NOMO-1 (cell line): ENCODE results near the gene NDOR1.
A peak's percentile ranks its signal among the peaks of the same experiment; 100 is the strongest.

Source experiments
- DNase-seq, 2 experiments: peaks; one replicate each; lab custom pipeline; 2025; ENCODE audit not compliant: unreplicated experiment in 2 of 2; lab: John Stamatoyannopoulos, UW

The NDOR1 gene

DNA sequence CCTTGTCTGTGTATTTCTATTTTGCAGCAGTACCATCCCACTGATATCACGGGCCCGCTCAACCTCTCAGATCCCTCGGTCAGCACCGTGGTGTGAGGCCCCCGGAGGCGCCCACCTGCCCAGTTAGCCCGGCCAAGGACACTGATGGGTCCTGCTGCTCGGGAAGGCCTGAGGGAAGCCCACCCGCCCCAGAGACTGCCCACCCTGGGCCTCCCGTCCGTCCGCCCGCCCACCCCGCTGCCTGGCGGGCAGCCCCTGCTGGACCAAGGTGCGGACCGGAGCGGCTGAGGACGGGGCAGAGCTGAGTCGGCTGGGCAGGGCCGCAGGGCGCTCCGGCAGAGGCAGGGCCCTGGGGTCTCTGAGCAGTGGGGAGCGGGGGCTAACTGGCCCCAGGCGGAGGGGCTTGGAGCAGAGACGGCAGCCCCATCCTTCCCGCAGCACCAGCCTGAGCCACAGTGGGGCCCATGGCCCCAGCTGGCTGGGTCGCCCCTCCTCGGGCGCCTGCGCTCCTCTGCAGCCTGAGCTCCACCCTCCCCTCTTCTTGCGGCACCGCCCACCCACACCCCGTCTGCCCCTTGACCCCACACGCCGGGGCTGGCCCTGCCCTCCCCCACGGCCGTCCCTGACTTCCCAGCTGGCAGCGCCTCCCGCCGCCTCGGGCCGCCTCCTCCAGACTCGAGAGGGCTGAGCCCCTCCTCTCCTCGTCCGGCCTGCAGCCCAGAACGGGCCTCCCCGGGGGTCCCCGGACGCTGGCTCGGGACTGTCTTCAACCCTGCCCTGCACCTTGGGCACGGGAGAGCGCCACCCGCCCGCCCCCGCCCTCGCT, 37.5 kb upstream of the NDOR1 start:
- no peak for DNase-seq

- DNase-seq, result peak in 1 of 2 experiments; percentile 45
These were observed 37.0 kb upstream of the NDOR1 start for GRCh38 chr9:137168573-137168903.

DNA sequence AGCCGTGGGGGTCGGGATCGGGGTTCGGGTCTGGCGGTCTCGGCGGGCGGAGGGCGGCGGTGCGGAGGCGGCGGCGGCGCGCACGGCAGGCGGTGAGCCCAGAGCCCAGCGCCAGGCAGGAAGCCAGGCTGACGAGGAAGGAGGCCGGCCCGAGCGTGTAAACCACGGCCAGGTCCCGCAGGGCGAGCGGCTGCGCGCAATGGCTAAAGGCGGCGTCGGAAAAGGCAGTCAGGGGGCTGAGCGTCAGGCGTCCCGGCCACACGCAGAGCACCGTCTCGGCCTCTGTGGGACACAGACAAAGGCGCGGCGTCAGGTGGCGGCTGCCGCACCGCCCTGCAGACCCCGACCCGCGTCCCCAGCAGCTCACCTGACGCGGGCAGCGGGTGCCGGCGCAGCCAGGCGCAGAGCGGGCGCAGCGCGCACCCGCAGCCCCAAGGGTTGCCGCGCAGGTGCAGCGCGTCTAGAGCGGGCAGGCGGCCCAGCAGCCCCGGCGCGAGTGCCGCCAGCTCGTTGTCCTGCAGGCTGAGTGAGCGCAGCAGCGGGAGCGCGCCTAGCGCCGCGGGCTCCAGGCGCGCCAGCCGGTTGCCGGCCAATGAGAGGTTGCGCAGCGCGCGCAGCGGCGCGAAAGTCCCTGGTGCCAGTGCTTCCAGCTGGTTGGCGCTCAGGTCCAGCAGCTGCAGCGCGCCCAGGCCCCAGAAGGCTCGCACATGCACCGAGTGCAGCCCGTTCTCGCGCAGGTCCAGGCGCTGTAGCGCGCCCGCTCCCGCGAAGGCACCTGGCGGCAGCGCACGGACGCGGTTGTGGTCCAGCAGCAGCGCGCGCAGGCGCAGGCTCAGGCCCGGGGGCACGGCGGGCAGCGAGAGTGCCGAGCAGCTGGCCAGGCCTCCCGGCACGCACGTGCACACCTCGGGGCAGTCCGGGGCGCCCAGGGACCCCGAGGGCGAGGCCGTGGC, 36.3 kb upstream of the NDOR1 start:
- DNase-seq, result peak; percentile 47 to 69

DNA sequence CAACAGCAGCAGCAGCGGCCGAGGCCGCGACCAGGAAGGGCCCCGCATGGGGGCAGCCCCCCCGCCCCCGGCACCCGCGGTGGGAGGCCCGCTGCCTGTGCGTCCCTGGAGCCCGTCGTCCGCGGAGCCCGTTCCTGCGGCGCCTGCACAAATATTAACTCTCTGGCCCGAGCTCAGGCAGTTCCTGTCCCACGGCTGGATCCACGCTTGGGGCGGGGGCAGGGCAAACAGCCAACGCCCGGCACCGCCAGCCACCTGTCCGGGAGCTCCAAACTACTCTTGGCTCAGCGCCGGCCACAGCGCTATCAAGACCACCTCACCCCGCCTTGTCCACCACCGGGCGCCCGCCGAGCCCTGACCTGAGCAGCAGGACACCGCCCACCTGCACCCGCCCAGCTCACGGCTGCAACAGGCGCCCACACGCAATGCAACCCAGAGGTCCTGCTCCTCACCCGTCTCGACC, 35.6 kb upstream of the NDOR1 start, which contains the start of gene LRRC26:
TSS of gene LRRC26 (minus strand) at position 156 of the 463 bp plus-strand sequence. CDS start at position 48, 108 bp downstream.
- no peak for DNase-seq

GRCh38 chr9:137170486-137171148, 34.9 kb upstream of the NDOR1 start:
- no peak for DNase-seq

DNA sequence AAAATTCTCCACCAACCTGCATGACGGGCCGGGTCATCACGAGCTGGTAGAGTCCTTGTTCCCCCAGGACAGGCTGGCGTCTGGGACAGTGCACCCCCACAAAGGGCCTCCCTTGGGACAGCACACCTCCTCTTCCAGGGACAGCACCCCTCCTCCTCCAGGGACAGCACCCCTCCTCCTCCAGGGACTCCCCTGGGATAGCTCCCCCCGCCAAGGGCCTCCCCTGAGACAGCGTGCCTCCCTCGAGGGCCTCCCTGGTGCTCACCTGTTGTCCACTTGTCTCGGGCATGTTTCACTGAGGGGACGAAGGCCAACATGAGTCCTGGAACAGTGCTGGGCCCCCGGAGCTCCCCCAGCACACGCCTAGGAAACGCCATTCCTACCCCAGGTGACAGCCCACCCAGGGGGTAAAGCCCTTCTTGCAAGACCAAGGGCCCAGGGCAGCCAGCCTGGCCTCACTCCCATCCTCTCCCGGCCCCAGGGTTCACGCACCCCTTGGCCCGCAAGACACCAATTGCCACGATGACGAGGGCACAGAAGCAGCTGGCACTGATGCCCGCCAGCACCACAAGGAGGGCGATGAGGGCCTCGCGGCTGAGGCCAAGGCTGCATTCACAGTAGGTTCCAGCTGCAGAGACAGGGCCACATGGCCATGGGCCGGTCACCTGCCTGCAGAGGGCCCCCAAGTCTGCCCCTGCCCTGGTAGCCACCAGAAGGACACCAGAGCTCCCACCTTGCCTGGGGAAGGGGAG, 34.2 kb upstream of the NDOR1 start:
- no peak for DNase-seq

DNA sequence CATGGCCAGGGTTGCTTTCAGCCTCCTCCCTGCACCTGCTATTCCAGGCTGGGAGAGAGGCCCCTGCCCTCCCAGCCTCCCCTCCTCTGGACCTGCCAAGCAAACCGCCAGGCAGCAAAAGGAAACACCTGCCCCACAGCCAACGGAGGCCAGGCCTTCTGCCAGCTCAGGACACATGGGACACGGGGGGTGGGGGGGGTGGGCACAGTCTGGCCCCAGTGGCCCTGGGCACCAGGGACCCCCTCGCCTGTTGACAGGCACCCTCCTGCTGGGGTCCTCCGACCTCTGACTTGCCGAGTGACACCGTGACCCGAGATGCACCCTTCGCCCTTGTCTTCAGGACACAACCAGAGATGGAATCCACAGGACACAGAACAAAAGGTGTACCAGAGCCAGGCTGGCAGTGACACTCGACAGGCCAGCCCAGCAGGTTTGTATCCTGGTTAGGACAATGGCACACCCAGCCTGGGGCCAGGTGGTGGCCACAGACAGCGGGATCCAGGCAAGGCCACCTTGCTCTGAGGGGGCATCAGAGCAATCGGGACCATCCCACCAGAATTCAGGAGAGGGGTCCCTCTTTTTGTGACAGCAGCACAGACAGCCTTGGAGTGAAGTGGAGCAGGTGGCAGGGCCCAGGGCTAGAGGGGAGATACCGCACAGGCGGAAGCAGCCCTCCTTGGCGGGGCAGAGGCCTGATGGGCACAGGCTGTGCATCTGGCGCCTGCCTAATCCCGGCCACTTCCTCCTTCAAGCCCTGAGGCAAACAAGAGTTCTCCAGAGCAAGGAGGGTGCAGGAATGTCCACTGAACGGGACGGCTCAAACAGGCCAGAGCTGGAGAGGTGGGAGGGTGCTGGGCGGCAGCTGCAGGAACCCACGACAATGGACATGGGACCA, 32.4 kb upstream of the NDOR1 start:
- DNase-seq, result no peak

DNA sequence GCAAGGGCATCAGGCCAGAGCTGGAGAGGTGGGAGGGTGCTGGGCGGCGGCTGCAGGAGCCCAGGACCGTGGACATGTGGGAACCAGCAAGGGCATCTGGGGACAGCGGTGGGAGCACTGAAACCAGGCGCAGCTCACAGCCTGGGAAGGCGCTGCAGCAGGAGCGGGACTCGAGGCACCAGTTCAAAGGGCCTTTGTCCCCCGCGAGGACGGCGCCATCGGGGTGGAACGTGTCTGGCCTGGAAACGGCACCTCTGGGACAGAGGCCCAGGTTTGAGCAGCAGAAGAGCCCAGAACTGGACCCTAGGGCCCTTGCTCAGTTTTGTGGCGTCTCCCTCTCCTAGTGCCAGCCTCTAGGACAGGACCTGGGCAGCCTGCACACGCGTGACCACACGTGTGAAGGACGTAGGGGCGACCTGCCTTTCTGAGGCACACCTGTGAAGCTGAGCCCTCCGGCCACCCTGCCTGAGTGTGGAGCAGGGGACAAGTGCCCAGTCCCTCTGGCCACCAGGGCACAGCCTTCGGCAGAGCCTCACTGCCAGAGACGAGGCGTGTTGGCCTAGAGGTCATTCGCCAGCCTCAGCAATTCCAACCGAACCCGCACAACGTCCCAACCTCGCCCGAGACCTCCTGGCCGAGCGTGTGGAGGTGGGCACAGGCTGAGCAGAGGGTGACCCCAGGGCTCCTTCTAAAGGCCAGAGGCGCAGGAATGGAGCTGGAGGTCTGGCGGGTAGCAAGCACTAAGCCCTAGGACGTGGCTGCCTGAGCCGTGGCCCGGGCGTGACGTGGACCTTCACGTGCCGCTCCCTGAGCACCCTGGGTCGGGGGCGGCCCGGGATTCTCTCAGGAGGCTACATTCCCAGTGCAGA, 31.5 kb upstream of the NDOR1 start:
- no peak for DNase-seq

DNA sequence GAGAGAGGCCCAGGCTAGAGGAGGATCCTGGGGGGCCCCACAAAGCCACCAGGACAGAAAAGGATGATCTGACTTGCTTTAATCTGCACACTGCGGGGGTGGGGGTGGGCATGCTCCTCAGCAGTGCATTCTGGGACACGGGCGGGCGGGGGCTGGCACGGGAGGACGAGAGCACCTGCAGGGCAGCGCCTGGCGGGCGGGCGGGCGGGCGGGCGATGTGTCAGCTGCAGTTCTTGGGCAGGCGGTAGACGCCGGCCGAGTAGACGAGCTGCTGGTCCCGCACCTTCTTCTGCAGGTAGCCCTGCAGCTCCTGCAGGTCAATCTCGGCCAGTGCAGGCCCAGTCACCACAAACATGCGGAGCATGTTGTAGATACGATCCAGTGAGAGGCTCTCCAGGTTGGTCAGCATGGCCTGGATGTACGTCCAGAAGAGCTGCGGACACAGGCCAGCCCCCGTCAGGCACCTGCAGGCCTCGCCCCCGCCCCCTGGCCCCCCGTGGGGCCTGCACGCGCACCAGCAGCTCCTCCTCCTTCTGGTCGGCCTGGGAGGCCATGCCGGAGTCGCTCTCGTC, 30.7 kb upstream of the NDOR1 start:
- DNase-seq, result no peak

GRCh38 chr9:137175345-137175961, 30.0 kb upstream of the NDOR1 start:
- no peak for DNase-seq

GRCh38 chr9:137176302-137177182, 29.0 kb upstream of the NDOR1 start:
- peak; percentile 29 to 37 for DNase-seq

- DNase-seq, result no peak
These were observed 27.1 kb upstream of the NDOR1 start for GRCh38 chr9:137178201-137178938.

- DNase-seq, result no peak
These were observed 26.4 kb upstream of the NDOR1 start for GRCh38 chr9:137178939-137179630.

DNA sequence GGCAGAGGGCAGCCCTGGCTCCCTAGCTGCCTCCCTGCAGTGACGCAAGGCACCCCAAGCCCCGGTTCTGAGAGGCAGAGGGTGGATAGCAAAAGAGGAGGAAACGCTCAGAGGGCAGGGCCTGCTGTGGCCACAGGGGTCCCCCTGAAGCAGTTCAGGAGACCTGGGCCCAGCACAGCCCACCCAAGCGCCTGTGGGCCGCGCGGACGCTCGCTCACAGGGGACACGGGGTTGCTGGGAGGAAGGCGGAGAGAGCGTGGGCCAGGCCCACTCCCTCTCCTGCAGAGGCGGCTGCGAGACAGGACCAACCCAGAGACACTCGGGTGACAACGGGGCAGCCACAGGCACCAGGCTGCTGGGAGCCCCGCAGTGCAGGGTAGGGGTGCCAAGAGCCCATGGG, 25.7 kb upstream of the NDOR1 start:
- no peak for DNase-seq

GRCh38 chr9:137180491-137180890, 25.0 kb upstream of the NDOR1 start:
- DNase-seq, result no peak
